ENCODE data around the gene URI1. TPM values are rescaled to one million over a fixed set of nuclear protein-coding genes. Genes with fewer than 3 reads are reported as not detected.

Gene URI1
- 87.9 to 114 TPM (median 88.3 TPM) in 5 replicates for total RNA-seq (2022; extraction: Qiagen RNA extraction)

GRCh38 chr19:29941828-29942403 lies at the start of gene URI1:
Gene URI1 (plus strand): TSS chr19:29942239. CDS start chr19:29942548, 309 bp downstream.

Other genes starting within 250 kb of the URI1 start
- gene C19orf12, start 227.0 kb upstream of the URI1 start, total RNA-seq (2022; extraction: Qiagen RNA extraction), result 42.5 to 51.4 TPM (median 48.6 TPM) in 5 replicates
- 22.9 to 26.6 TPM (median 25.2 TPM) in 5 replicates for gene CCNE1, start 130.2 kb upstream of the URI1 start, total RNA-seq (2022; extraction: Qiagen RNA extraction)

Measured in A549 treated with CORT108297 at 1 μM for 4 hours (cell line).